HepG2 (cell line): ENCODE measurements around the gene VASH2. TPM values are rescaled to one million over a fixed set of nuclear protein-coding genes. Genes with fewer than 3 reads are reported as not detected.
A peak's percentile ranks its signal among the peaks of the same experiment; 100 is the strongest.

Source experiments
- ELF1 ChIP-seq: sonication (generic); formaldehyde crosslinking; IDR thresholded peaks from 2 replicates; pipeline ENCODE4 v1.4.0; 2020; ENCODE audit warnings: missing genetic modification reagents
- EZH2 ChIP-seq: conservative IDR thresholded peaks from 2 replicates; pipeline ENCODE4 v1.6.1; 2012; ENCODE audit warnings: mild to moderate bottlenecking, low read depth, low read length, moderate library complexity
- HHEX ChIP-seq: IDR thresholded peaks from 2 replicates; pipeline ENCODE4 v1.6.1; 2016; ENCODE audit warnings: control low read depth
- IRX3 ChIP-seq: sonication (generic); formaldehyde crosslinking; IDR thresholded peaks from 2 replicates; pipeline ENCODE4 v1.8.1; 2023; ENCODE audit warnings: mild to moderate bottlenecking, low read depth, missing genetic modification reagents, borderline replicate concordance
- NFATC3 ChIP-seq: sonication (generic); formaldehyde crosslinking; IDR thresholded peaks from 2 replicates; pipeline ENCODE4 v1.5.1; 2020; ENCODE audit warnings: mild to moderate bottlenecking, missing genetic modification reagents
- RBM39 ChIP-seq: fragments of 200-400 bp; formaldehyde crosslinking; IDR thresholded peaks from one replicate; pipeline ENCODE4 v1.6.1; 2018; ENCODE audit warnings: antibody characterized with exemption, mild to moderate bottlenecking, low read depth, low read length; ENCODE audit not compliant: poor library complexity, severe bottlenecking
- ZBTB38 ChIP-seq: sonication (generic); formaldehyde crosslinking; IDR thresholded peaks from 2 replicates; pipeline ENCODE4 v1.5.1; 2020; ENCODE audit warnings: mild to moderate bottlenecking, missing genetic modification reagents
- ZNF138 ChIP-seq: sonication (generic); formaldehyde crosslinking; IDR thresholded peaks from 2 replicates; pipeline ENCODE4 v1.5.0; 2020; ENCODE audit warnings: mild to moderate bottlenecking, low read depth, missing genetic modification reagents
- ZNF441 ChIP-seq: sonication (generic); formaldehyde crosslinking; IDR thresholded peaks from 2 replicates; pipeline ENCODE4 v1.7.0; 2021; ENCODE audit warnings: missing genetic modification reagents, borderline replicate concordance
- ZNF468 ChIP-seq: sonication (generic); formaldehyde crosslinking; IDR thresholded peaks from 2 replicates; pipeline ENCODE4 v1.8.0; 2022; ENCODE audit warnings: mild to moderate bottlenecking, moderate library complexity, missing genetic modification reagents
- ZNF550 ChIP-seq: sonication (generic); formaldehyde crosslinking; IDR thresholded peaks from 2 replicates; pipeline ENCODE4 v1.4.0; 2020; ENCODE audit warnings: mild to moderate bottlenecking, missing genetic modification reagents, borderline replicate concordance
- ZNF570 ChIP-seq: sonication (generic); formaldehyde crosslinking; IDR thresholded peaks from 2 replicates; pipeline ENCODE4 v1.4.0; 2020; ENCODE audit warnings: mild to moderate bottlenecking, missing genetic modification reagents, borderline replicate concordance
- ZNF709 ChIP-seq: sonication (generic); formaldehyde crosslinking; IDR thresholded peaks from 2 replicates; pipeline ENCODE4 v1.5.0; 2020; ENCODE audit warnings: mild to moderate bottlenecking, missing genetic modification reagents
- ZNF713 ChIP-seq: sonication (generic); formaldehyde crosslinking; IDR thresholded peaks from 2 replicates; pipeline ENCODE4 v1.4.0; 2020; ENCODE audit warnings: mild to moderate bottlenecking, missing genetic modification reagents
- polyA plus RNA-seq, 8 experiments: library from polyadenylated mRNA; depleted of rRNA in 3 of 8; stranded (reverse) in 7 of 8; unstranded in 1 of 8; fragments of >200 nt; fragmentation: Illumina TruSeq in 4 of 8; extraction: Trizol in 4 of 8; gene quantifications; 2 replicates each; pipeline versions ENCODE4 v1.2.1 to v1.2.3, GENCODE V29; 2011 to 2016; ENCODE audit warnings: low read depth in 4 of 8, missing spikeins in 1 of 8, mixed read lengths in 1 of 8; ENCODE audit not compliant: insufficient read depth in 1 of 8
- total RNA-seq, 5 experiments: library from RNA; depleted of rRNA; stranded (reverse); fragments of >200 nt; fragmentation: Illumina TruSeq; extraction: Trizol; gene quantifications; 2 replicates each; pipeline ENCODE4 v1.2.3, GENCODE V29; 2016; ENCODE audit warnings: low read depth in 1 of 5
- TF ChIP-seq, protein P1 (sequence below): sonication (generic); formaldehyde crosslinking; conservative IDR thresholded peaks from 2 replicates; pipeline ENCODE4 v1.4.0; 2020; ENCODE audit warnings: mild to moderate bottlenecking, missing genetic modification reagents, moderate library complexity
- TF ChIP-seq, protein P2 (sequence below): sonication (generic); formaldehyde crosslinking; conservative IDR thresholded peaks from 2 replicates; pipeline ENCODE4 v1.8.0; 2022; ENCODE audit warnings: low read depth, missing genetic modification reagents
- TF ChIP-seq, protein P3 (sequence below): sonication (generic); formaldehyde crosslinking; IDR thresholded peaks from 2 replicates; pipeline ENCODE4 v1.4.0; 2020; ENCODE audit warnings: missing genetic modification reagents
- TF ChIP-seq, protein P4 (sequence below): fragments of 450-650 bp; IDR thresholded peaks from 2 replicates; pipeline ENCODE4 v1.6.1; 2016

VASH2 gene
- total and polyA plus RNA-seq, 2 of the 13 experiments (the other 11 are each of a cell fraction or from before 2014, with no cell fraction given), result 0.44 to 1.00 TPM

DNA sequence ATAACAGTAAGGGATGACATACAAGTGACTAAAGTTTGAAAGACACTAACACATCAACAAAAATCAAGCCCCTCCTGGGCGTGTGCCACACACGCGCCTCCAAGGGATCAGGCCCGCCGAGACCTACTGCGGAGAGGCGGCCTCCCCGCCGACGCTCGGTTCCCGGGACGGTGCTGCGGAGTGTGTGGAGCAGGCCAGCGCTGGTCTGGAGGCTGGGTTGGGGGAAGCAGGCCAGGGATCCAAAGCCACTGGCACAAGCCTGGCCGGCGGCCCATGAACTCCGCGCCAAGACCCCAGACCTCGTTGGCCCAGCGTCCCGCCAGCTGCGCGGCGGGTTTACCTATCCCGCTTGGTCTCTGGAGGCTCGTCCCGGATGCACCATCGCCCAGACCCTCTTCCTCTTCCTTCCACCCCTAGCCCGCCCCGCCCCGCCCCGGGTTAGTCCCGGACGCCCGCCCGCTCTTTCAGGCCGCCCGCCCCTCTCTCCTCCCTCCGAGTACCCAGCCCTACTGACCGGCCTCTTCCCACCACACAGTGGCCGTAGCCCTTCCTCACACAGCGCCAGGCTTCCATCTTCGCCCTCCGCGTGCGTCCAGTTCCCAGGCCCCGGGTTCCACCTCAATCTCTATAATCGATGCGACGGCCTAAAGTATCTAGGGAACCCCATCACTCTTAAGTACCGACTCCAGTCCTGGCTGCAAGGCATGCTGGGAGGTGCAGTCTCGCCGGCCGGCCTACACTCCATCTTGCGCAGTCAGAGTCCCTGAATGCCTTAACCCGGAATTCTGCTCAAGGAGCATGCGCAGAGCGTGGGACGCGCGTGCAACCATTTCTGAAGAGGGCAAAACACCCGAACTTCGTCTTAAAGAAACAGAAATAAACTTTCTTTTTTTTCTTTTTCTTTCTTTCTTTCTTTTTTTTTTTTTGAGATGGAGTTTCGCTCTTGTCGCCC lies 65.0 kb downstream of the VASH2 start, which contains the start of gene ANGEL2 (continued):
- TF ChIP-seq, protein P1, sequence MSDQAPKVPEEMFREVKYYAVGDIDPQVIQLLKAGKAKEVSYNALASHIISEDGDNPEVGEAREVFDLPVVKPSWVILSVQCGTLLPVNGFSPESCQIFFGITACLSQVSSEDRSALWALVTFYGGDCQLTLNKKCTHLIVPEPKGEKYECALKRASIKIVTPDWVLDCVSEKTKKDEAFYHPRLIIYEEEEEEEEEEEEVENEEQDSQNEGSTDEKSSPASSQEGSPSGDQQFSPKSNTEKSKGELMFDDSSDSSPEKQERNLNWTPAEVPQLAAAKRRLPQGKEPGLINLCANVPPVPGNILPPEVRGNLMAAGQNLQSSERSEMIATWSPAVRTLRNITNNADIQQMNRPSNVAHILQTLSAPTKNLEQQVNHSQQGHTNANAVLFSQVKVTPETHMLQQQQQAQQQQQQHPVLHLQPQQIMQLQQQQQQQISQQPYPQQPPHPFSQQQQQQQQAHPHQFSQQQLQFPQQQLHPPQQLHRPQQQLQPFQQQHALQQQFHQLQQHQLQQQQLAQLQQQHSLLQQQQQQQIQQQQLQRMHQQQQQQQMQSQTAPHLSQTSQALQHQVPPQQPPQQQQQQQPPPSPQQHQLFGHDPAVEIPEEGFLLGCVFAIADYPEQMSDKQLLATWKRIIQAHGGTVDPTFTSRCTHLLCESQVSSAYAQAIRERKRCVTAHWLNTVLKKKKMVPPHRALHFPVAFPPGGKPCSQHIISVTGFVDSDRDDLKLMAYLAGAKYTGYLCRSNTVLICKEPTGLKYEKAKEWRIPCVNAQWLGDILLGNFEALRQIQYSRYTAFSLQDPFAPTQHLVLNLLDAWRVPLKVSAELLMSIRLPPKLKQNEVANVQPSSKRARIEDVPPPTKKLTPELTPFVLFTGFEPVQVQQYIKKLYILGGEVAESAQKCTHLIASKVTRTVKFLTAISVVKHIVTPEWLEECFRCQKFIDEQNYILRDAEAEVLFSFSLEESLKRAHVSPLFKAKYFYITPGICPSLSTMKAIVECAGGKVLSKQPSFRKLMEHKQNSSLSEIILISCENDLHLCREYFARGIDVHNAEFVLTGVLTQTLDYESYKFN (CRISPR knock-in tag), result no peak
- 0 out of 2 replicates have a peak, but pooled peaks have one; percentile 45 for TF ChIP-seq ZNF441
- TF ChIP-seq EZH2, result no peak
- peak; percentile 70 for TF ChIP-seq ZNF709 (CRISPR knock-in tag)
- TF ChIP-seq ZBTB38 (CRISPR knock-in tag), result peak; percentile 53
- TF ChIP-seq RBM39, result peak; percentile 82
- 0 out of 2 replicates have a peak, but pooled peaks have one; percentile 49 for TF ChIP-seq IRX3 (CRISPR knock-in tag)
- TF ChIP-seq, protein P2, sequence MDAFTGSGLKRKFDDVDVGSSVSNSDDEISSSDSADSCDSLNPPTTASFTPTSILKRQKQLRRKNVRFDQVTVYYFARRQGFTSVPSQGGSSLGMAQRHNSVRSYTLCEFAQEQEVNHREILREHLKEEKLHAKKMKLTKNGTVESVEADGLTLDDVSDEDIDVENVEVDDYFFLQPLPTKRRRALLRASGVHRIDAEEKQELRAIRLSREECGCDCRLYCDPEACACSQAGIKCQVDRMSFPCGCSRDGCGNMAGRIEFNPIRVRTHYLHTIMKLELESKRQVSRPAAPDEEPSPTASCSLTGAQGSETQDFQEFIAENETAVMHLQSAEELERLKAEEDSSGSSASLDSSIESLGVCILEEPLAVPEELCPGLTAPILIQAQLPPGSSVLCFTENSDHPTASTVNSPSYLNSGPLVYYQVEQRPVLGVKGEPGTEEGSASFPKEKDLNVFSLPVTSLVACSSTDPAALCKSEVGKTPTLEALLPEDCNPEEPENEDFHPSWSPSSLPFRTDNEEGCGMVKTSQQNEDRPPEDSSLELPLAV (CRISPR knock-in tag), result no peak
- no peak for TF ChIP-seq NFATC3 (CRISPR knock-in tag)
- no peak for TF ChIP-seq HHEX (CRISPR knock-in tag)
- TF ChIP-seq, protein P3, sequence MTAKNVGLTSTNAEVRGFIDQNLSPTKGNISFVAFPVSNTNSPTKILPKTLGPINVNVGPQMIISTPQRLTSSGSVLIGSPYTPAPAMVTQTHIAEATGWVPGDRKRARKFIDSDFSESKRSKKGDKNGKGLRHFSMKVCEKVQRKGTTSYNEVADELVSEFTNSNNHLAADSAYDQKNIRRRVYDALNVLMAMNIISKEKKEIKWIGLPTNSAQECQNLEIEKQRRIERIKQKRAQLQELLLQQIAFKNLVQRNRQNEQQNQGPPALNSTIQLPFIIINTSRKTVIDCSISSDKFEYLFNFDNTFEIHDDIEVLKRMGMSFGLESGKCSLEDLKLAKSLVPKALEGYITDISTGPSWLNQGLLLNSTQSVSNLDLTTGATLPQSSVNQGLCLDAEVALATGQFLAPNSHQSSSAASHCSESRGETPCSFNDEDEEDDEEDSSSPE (CRISPR knock-in tag), result peak; percentile 74
- TF ChIP-seq ZNF550 (CRISPR knock-in tag), result no peak
- no peak for TF ChIP-seq ZNF138
- peak; percentile 94 for TF ChIP-seq ELF1 (CRISPR knock-in tag)
- 0 out of 2 replicates have a peak, but pooled peaks have one; percentile 50 for TF ChIP-seq ZNF570
- TF ChIP-seq ZNF713 (CRISPR knock-in tag), result no peak
- TF ChIP-seq, protein P4, sequence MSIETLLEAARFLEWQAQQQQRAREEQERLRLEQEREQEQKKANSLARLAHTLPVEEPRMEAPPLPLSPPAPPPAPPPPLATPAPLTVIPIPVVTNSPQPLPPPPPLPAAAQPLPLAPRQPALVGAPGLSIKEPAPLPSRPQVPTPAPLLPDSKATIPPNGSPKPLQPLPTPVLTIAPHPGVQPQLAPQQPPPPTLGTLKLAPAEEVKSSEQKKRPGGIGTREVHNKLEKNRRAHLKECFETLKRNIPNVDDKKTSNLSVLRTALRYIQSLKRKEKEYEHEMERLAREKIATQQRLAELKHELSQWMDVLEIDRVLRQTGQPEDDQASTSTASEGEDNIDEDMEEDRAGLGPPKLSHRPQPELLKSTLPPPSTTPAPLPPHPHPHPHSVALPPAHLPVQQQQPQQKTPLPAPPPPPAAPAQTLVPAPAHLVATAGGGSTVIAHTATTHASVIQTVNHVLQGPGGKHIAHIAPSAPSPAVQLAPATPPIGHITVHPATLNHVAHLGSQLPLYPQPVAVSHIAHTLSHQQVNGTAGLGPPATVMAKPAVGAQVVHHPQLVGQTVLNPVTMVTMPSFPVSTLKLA, result no peak
- TF ChIP-seq ZNF468 (CRISPR knock-in tag), result no peak
